Hindlimb muscle (tissue), 1 donor: ENCODE results near the gene CBL. TPM values are rescaled to one million over a fixed set of nuclear protein-coding genes. Genes with fewer than 3 reads are reported as not detected.
A peak's percentile ranks its signal among the peaks of the same experiment; 100 is the strongest.

Experiments
- DNase-seq: peaks from one replicate; pipeline ENCODE4 v3.0.0-alpha.2; 2013
- polyA plus RNA-seq: library from polyadenylated mRNA; unstranded; fragments of 120-200 nt; gene quantifications from one replicate; pipeline ENCODE4 v1.2.1, GENCODE V29; 2013; ENCODE audit not compliant: insufficient read length

Gene CBL
- polyA plus RNA-seq, 1 donor, result 13.4 TPM

DNA sequence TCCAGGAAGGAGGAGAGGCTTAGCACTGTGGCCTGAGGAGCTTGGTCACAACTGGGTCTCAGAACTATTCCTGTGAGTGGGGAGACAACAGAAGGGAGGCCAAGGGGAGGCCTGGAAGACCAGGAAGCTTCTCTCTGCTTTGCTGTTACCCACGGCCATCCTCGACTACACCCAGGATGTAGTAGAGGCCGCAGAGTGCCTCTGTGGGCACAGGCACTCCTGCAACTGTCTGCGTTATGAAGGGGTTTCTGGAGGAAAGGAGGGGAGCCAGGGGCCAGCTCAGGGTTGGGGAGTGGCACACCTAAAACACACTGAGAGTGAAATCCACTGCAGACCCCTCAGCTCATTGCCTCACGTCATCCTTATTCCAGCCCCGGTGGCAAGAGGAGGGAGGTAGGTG, 144.2 kb downstream of the CBL start:
- no peak for DNase-seq

DNA sequence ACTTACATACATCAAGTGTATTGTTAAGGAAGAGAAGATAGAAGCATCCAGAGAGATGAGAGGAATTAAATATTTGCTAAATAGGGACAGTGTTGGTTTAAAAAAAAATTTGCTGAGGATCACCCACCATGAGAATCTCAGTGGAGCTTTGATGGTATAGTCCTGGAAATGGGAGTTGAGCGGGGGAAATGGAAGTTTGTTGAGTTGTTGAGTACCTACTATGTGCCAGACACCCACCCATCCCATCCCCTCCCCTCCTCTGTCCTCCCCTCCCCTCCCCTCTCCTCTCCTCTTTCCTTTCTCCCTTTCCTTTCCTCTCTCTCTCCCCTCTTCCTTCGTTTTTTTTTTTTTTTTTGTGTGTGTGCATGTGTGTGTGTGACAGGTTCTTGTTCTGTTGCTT, 145.1 kb downstream of the CBL start:
- no peak for DNase-seq

DNA sequence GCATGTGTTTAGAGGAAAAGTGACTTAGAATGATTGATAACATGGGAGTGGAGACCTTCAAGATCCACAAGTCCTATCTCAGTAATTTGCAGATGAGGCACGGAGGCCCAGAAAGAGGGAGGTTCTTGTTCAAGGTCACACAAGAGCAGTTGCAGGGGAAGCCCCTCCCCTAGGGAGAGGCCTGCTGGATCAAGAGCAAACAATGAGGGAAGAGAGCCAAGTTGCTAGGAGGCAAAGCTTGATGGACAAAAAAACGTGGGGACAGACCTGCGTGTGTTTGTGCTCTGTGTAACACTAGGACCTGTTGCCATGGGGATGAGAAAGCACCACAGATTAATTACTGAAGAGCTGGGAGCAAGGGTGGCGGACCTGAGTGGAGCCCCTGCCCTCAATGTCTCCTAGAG, 146.7 kb downstream of the CBL start:
- DNase-seq, result no peak

DNA sequence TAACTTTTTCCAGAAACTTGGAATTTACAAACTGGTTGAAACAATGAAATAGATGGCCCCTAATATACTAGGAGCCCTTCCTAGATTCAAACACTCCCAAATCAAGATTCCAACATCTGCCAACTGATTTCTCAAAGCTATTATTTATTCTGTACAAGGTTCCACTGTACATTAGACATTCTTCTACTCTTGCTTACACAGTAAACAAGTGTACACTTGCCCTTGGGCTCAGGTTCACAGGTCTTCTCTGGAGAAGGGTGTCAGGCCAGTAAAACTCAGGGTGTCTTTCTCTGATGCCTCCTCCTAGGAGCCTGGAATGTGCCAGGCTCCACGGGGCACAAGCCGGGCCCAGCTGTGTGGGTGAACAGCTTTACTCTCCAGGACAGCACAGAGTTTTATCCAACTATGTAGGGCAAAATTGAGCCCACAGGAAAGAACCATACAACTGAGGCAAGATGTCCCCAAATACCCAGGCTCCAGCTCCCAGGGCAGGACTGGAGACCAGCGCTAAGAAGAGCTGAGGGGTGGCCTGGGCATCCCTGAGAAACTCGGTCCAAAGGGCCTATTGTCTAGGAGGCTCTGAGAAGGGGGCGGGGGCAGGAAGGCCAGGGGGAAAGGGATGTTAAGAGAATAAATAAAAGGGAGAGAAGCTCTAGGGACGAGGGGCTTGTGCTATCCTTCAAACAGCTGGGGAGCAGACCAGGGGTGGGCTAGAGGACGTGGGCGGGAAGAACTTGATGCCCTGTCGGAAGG, 149.1 kb downstream of the CBL start:
- DNase-seq, result no peak

DNA sequence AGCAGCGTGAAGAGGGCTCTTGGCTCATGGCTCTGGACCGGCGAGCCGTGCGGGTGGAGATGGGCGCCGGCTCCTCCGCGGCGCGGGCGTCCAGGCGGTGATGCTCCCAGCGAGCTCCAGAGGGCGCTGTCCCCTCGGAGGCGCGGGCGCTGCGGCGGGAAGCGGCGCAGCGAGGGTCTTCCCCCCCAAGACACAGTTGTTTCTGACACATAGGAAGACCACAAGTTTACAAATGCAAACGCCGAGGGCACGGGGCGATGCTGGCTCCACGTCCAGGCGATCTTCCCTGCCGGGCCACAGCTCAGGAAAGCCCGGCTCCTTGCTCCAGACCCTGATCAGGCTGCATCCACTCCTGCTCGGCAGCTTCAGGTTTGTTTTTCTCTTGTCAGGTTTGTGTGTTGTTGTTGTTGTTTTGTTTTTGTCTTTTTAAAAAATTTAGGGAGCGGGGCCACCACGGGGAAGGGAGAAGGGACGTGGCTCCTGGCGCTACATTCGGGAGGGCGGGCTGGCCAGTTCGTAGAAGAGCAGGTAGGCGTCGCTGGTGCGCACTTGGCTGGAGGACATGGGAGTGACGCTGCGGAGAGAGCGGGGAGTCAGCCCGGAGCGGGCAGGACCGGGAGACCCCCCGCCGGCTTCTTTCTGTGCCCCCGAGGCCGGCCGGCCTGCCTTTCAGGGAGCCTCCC, 150.4 kb downstream of the CBL start:
- peak; percentile 88 for DNase-seq

DNA sequence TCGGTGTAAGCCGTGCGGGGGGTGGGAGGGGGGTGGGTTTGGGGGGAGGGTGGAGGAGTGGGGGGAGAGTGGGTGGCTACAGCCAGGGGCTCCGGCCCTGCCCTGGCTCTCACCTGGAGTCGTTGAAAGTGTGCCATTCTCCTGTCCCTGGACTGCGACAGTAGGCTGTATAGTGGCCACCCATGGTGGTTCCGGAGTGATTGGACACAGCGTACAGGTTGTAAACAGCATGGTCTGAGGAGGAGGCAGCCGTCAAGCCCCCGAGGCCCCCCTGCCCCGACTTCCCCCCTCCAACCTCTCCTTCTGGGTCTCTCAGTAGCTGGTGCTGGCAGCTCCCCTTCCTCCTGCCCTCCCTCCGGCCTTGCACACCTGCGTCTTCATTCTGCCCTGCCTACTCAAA, 150.9 kb downstream of the CBL start:
- DNase-seq, result no peak

Other genes with a start within 250 kb of the CBL start
- gene FOXR1, start 234.6 kb upstream of the CBL start, polyA plus RNA-seq, result not detected
- gene CENATAC, start 208.2 kb upstream of the CBL start, polyA plus RNA-seq, result 21.5 TPM
- gene RPS25, start 188.0 kb upstream of the CBL start, polyA plus RNA-seq, result 1,495 TPM
- 36.3 TPM for gene TRAPPC4, start 187.6 kb upstream of the CBL start, polyA plus RNA-seq
- gene SLC37A4, start 175.5 kb upstream of the CBL start, polyA plus RNA-seq, result 10.2 TPM
- 37.2 TPM for gene HYOU1, start 149.1 kb upstream of the CBL start, polyA plus RNA-seq
- gene VPS11, start 138.5 kb upstream of the CBL start, polyA plus RNA-seq, result 29.4 TPM
- 19.7 TPM for gene HMBS, start 121.5 kb upstream of the CBL start, polyA plus RNA-seq
- gene DPAGT1, start 104.5 kb upstream of the CBL start, polyA plus RNA-seq, result 28.9 TPM
- gene C2CD2L, start 99.0 kb upstream of the CBL start, polyA plus RNA-seq, result 8.0 TPM
- gene HINFP, start 84.8 kb upstream of the CBL start, polyA plus RNA-seq, result 21.8 TPM
- gene ABCG4, start 57.3 kb upstream of the CBL start, polyA plus RNA-seq, result 0.34 TPM
- 14.6 TPM for gene NLRX1, start 37.6 kb upstream of the CBL start, polyA plus RNA-seq
- not detected for gene NHERF4, start 20.9 kb upstream of the CBL start, polyA plus RNA-seq
- 220 TPM for gene MCAM, start 110.8 kb downstream of the CBL start, polyA plus RNA-seq
- 16.2 TPM for gene RNF26, start 128.2 kb downstream of the CBL start, polyA plus RNA-seq
- gene C1QTNF5, start 134.5 kb downstream of the CBL start, polyA plus RNA-seq, result 27.6 TPM
- not detected for gene MFRP, start 140.4 kb downstream of the CBL start, polyA plus RNA-seq
- 60.0 TPM for gene USP2, start 175.4 kb downstream of the CBL start, polyA plus RNA-seq
- gene THY1, start 216.8 kb downstream of the CBL start, polyA plus RNA-seq, result 98.7 TPM